ENCODE data around the gene EPHB1.
"Not testable (repeated sequence)": the region's sequence is repeated elsewhere in the genome, so short reads cannot be mapped to it uniquely, and the experiment has no call there.

DNA sequence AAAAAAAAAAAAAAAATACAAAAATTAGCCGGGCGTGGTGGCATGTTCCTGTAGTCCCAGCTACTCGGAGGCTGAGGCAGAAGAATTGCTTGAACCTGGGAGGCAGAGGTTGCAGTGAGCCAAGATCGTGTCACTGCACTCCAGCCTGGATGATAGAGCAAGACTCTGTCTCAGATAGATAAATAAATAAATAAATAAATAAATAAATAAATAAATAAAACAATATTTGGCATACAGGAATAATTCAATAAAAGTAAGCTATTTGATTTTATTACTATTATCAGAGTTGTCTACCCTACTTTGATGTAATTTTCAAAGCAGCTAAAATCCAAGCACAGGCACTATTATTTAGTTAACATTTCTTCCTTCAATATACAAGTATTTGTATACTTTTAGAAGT lies 319.5 kb downstream of the EPHB1 start:
- TF ChIP-seq CTCF (IDR thresholded peaks at IDR 0.05); POLR2A (IDR thresholded peaks at IDR 0.05); EP300 (IDR thresholded peaks at IDR 0.05; ENCODE audit: low read depth): not testable (repeated sequence)

Measured in transverse colon (tissue), 3 donors.